GM13976 (cell line): ENCODE data around the gene FGF8.
A peak's percentile ranks its signal among the peaks of the same experiment; 100 is the strongest.

Source experiments
- DNase-seq: peaks from one replicate; pipeline ENCODE4 v3.0.0; 2012; ENCODE audit warnings: low spot score
- in situ Hi-C: fragments of 300-500 bp; cut with MboI; formaldehyde crosslinking; loops from one replicate; pipeline ENCODE4 v1.12.0; 2022; ENCODE audit warnings: low sequenced_read_pairs, mixed read lengths, inconsistent platforms; ENCODE audit not compliant: unreplicated experiment
- TF ChIP-seq, protein P1 (sequence below): IDR thresholded peaks from 2 replicates; pipeline ENCODE4 v1.5.1; 2012; ENCODE audit warnings: borderline replicate concordance, mild to moderate bottlenecking; ENCODE audit not compliant: insufficient read depth; ENCODE audit errors: extremely low read depth, missing control alignments, control extremely low read depth

FGF8 gene

DNA sequence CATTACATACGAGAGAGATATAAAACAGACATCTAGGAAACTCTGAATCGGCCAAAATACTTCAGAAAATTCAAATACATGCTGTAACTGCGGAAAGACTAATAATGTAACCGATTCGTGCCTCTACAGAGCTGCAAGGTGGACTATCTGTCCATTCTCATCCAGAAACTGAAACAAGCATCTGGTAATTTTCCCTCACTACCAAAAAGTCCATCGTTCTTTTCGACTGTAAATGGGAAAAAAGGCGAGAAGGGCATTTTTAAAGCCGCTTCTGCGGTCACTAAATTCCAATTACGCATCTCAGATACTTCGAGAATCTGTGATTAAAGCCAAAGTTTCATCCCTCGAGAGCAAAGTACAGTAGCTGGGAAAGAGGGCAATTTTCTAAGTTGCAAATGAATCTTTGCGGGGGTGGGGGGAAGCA is 41.0 kb upstream of the FGF8 start:
- TF ChIP-seq, protein P1, sequence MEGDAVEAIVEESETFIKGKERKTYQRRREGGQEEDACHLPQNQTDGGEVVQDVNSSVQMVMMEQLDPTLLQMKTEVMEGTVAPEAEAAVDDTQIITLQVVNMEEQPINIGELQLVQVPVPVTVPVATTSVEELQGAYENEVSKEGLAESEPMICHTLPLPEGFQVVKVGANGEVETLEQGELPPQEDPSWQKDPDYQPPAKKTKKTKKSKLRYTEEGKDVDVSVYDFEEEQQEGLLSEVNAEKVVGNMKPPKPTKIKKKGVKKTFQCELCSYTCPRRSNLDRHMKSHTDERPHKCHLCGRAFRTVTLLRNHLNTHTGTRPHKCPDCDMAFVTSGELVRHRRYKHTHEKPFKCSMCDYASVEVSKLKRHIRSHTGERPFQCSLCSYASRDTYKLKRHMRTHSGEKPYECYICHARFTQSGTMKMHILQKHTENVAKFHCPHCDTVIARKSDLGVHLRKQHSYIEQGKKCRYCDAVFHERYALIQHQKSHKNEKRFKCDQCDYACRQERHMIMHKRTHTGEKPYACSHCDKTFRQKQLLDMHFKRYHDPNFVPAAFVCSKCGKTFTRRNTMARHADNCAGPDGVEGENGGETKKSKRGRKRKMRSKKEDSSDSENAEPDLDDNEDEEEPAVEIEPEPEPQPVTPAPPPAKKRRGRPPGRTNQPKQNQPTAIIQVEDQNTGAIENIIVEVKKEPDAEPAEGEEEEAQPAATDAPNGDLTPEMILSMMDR: no peak
- DNase-seq: peak; percentile 60
- in situ Hi-C loops: no loop called here

DNA sequence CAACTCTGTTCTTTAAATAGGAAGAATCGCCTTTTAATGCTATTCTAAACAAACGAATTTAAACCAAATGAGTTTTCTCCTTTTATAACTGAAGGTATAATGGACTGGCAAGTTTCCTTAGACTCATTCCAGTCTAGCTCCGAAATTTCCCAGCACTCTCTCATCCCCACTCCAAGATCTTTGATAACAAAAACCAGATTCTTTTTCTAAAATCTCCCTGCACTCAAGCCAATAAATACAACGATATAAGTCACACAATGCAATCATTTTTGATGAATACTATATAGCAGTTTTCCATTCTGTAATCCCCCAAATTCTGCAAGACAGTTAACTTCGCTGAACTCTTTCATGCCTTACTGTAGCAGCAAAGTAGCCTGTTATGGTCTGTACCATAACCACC is 40.5 kb upstream of the FGF8 start:
- TF ChIP-seq, protein P1: no peak
- DNase-seq: no peak
- in situ Hi-C loops: no loop called here

DNA sequence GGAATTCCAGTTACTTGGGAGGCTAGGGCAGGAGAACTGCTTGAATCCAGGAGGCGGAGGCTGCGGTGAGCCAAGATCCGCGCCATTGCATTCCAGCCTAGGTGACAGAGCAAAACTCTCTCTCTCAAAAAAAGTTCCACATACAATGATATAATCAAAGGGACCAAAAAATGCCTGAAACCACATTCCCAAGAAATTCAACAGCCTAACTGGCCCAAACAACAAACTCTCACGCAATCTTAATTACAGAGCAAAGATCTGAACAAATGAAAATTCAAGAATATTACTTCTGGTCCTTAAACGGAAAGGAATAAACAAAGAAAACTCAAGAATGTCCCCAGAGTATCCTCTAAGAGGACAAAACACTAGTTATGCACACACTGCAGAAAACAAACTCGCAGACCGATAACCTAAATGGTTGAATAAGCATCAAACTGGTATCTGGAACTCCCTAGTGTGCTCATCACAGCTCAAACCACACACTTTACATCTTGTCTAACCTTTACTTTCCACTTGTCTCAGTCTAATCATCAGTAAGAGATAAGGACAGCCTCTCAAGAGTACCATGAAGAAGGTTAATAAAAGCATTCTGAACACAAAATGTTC is 38.7 kb upstream of the FGF8 start:
- TF ChIP-seq, protein P1: no peak
- in situ Hi-C loops: no loop called here
- DNase-seq: peak; percentile 68

DNA sequence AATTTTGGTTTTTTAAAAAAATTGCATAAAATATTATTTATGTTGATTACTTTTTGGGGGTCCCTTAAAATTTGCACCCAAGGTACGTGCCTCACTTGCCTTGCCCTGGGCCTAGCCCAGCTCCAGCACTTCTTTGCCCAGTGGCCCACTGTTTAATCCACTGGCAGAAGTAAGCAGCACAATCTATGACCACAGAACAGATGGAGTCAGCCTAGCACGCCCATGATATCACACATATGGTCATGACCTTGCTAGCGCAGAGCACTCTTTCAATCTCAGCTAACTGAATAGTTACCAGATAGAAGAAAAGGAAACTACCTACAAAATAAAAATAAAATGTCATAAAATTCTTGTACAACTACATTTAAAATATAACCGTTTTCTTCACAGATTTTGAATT is 36.7 kb upstream of the FGF8 start:
- no peak for DNase-seq
- TF ChIP-seq, protein P1: no peak
- in situ Hi-C loops: no loop called here

DNA sequence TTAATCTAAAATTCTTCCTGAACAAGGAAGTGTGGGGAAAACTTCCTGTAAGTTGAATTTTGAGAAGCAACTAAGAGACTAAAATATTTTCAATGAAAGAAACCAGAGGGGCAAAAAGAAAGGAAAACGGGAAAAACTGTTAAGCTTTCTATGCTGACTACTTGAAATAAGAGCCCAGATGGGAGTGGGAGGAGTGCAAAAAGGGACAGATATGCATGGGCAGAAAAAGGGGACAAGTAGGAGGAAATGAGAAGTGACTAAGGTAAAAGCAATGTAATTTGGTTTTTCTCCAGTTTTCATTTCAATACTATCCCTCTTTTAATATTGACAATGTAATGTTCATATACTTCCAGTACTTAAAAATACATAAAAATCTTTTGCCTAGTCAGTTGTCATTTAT is 31.2 kb upstream of the FGF8 start:
- no peak for DNase-seq
- TF ChIP-seq, protein P1: no peak
- in situ Hi-C loops: no loop called here

DNA sequence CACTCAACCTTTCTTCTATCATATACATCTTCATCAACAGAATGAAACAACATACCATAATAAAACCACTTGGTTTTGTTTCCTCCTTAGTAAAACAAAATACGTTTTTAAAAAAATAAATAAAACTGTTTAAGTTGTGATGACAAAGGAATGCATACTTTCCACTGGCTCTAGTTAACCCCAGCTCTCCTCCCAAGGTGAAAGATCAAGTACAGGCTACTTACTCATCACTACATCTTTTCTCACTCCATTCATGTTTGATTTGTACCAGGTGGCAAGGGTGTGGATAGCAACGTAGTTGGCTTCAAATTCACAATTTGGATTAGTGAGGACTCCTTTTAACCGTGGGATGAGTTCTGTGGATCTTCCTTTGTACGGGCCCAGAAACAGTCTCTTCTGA is 27.6 kb upstream of the FGF8 start:
- TF ChIP-seq, protein P1: no peak
- no peak for DNase-seq
- in situ Hi-C loops: no loop called here

DNA sequence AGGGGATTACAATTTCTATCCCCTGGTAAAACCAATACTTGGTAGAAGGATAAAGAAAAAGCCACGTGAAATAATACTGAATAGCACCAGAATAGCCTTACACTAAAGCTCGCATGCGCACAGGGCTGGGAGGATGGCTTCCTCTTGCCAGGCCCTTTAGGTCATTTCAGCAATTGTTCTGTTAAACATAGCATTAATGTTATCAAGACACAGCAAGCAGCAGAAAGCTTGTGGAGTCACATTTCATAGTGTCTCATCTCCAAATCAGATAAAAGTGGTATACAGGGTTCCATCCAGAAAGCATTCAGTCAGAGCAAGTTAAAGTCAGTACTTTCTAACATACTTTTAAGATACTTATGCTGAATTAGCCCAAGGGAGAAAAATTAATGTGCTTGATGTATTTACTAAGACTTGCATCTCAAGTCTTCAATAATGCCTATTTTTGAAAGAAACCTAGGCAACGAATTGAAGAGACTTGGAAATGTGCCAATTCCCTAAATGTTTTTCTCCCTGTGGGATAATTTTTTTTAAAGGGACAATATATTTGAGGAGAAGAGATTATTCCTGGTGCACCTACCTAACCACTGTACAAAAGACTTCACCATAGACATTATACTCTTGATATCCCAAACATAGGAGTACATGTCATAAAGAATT is 21.6 kb upstream of the FGF8 start:
- TF ChIP-seq, protein P1: no peak
- in situ Hi-C loops: no loop called here
- no peak for DNase-seq
